NB4 (cell line): ENCODE results near the gene DLD.

Experiments
- DNase-seq: peaks from one replicate; pipeline ENCODE4 v3.0.0; 2010; ENCODE audit warnings: low read depth
- H3K4me3 ChIP-seq: one replicate; pipeline ENCODE4 v1.5.1; 2011; ENCODE audit warnings: mild to moderate bottlenecking, low read depth, low read length, moderate library complexity
- MYC ChIP-seq: IDR thresholded peaks from 2 replicates; pipeline ENCODE4 v1.6.1; 2011; ENCODE audit warnings: low read depth, low read length
- POLR2A ChIP-seq: IDR thresholded peaks from 2 replicates; pipeline ENCODE4 v1.6.1; 2011; ENCODE audit warnings: mild to moderate bottlenecking; ENCODE audit not compliant: insufficient read length; ENCODE audit errors: extremely low read depth
- TF ChIP-seq, protein P1 (sequence below): IDR thresholded peaks from 2 replicates; pipeline ENCODE4 v1.6.1; 2011; ENCODE audit warnings: low read depth, low read length
- TF ChIP-seq, protein P2 (sequence below): IDR thresholded peaks from one replicate; pipeline ENCODE4 v1.5.1; 2012; ENCODE audit warnings: low read depth, low read length

The DLD gene

DNA sequence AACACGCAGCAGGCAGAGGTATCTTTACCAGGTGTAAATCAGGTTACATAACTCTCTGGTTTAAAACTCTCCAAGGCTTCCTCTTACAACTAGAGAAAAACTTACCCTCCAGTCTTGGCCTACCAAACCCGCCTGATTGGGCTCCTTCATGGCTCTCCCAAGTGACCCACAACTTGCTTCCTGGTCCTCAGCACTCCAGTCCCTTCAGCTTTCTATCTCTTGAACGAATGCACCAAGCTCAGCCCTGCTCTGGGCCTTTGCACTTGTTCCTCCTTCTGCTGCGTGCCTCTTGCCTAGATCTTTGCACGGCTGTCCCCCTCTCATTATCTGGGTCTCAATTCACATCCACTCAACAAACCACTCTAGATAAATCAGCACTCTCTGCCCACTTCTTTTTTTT lies 32.7 kb upstream of the DLD start:
- TF ChIP-seq, protein P1, sequence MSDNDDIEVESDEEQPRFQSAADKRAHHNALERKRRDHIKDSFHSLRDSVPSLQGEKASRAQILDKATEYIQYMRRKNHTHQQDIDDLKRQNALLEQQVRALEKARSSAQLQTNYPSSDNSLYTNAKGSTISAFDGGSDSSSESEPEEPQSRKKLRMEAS: no peak
- no peak for TF ChIP-seq POLR2A
- TF ChIP-seq, protein P2, sequence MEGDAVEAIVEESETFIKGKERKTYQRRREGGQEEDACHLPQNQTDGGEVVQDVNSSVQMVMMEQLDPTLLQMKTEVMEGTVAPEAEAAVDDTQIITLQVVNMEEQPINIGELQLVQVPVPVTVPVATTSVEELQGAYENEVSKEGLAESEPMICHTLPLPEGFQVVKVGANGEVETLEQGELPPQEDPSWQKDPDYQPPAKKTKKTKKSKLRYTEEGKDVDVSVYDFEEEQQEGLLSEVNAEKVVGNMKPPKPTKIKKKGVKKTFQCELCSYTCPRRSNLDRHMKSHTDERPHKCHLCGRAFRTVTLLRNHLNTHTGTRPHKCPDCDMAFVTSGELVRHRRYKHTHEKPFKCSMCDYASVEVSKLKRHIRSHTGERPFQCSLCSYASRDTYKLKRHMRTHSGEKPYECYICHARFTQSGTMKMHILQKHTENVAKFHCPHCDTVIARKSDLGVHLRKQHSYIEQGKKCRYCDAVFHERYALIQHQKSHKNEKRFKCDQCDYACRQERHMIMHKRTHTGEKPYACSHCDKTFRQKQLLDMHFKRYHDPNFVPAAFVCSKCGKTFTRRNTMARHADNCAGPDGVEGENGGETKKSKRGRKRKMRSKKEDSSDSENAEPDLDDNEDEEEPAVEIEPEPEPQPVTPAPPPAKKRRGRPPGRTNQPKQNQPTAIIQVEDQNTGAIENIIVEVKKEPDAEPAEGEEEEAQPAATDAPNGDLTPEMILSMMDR: no peak
- TF ChIP-seq MYC: no peak
- H3K4me3 ChIP-seq: no peak overlapping the region
- DNase-seq: no peak

DNA sequence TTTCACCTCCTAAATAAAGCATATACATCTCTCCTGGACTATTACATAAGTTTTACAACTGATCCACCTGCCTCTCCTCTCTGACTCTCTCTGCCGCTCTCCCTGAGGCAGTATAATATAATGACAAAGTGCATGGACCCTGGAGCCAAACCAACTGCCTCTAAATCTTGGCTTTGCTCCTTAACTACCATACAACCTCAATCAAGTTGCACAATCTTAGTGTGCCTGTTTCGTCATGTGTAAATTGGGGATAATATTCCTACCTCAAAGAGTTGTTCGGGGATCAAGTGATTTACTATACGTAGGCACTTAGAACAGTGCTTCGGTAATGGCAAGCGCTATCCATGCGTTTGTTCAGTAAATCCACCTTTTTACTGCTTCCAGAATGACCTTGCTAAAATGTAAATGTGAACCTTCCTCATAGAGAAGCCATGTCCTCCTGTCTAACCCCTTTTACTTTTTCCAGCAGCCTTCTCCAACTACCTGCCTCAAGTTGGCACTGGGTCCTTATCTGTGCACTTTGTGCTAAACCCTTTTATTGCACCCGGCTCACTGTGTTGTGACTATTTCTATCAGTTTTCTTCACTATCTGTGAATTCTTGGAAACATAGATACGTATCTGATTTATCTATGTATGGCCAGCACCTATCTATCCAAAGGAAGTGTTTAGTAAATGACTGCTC lies 30.6 kb upstream of the DLD start:
- no peak overlapping the region for H3K4me3 ChIP-seq

DNA sequence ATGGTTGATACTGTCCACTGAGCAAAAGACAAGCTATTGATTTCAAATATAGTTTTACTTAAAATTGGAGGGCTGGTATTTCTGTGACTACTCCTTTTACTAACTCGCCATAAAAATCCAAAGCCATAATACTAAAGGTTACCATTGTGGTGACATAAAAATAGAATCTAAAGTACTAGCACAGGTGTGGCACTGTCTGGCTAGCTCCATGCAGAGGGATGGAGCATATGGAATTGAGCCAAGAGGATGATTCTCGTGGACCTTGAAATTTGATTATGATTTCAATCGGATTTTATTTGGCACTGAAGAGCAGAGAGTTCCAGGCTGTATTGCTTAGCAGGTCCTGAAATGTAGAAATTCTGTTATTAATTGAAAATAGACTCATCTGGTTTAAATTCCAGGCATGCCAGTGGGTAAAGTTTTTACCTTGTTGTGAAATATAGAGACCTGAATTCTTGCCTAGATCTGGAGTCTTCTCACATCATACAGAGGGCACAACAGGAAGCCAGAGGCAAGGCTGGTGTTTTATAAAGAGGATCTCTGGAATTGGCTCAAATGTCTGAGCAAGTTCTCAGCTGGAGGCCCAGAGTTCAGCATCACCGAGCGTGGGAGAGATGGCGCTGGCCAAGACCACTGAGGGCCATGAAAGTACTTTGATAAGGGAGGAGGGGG lies 29.9 kb upstream of the DLD start:
- TF ChIP-seq, protein P2: no peak
- TF ChIP-seq, protein P1: no peak
- TF ChIP-seq POLR2A: no peak
- no peak for TF ChIP-seq MYC
- no peak overlapping the region for H3K4me3 ChIP-seq
- no peak for DNase-seq

More for the DNA sequence above, 30.6 kb upstream of the DLD start:
- no peak for DNase-seq
- TF ChIP-seq, protein P2: no peak
- TF ChIP-seq POLR2A (no peak), MYC (no peak)
- TF ChIP-seq, protein P1: no peak

DNA sequence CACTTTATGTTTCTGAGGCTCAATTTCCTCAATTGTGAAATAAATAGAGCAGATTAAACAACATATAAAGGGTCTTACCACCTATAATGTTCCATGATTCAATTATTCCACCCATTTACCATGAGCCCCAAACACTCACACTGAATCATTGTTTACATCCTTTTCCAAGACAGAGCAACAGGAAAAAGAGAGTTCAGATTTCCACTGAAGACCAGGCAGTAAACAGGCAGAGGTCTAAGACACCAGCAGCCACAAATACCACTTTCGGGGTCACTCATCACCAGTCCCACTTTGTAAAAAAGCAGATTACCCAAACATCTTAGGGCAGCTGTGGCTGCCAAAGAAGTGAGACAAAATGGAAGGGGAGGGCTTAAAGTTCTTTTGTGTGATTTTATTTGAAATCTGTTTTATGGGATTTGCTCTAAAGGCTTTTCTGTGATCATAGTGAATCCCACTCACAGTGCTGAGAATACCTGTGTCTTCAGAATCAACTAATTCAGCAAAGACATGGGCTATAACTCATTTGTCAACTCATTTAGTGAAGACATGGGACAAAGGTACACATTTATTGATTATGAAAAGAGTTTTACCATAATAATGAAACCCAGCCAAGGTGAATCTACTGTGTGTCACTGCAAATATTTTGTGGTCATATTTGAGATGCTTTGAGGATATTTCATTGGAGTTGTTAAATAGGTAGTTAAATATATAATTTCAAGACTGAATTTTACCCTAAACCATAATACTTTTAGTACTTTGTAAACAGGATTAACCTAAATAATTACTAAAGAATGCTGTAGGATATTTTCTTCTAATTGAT lies 24.8 kb upstream of the DLD start:
- H3K4me3 ChIP-seq: no peak overlapping the region
- DNase-seq: no peak
- TF ChIP-seq POLR2A (no peak), MYC (no peak)
- TF ChIP-seq, protein P2: no peak
- TF ChIP-seq, protein P1: no peak

DNA sequence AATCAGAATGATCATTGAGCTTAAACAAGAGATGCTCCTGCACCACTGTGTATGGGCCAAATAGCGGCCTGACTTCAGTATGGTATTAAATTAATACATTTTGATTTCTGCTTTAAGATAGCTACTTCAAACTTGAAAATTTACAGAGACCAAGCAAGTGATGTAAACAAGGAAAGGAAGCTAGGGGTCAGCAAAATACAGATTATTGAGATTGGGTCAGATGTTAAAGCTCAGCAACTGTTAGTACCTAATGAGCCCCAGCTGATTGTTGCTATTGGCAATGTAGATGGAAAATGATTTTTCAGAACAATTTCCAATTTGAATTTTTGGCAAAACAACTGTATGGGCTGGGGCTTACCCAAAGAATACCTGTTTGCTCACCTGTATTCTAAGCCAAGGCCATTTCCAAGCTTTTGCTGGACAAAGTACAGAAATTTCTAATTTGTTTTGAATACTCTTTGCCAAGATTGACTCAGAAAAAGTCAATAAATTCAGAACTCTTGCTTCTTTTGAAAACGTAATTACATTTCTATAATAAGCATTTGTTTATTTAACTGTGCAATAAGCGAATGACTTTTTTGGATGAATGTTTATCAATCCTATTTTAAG lies 23.0 kb upstream of the DLD start:
- H3K4me3 ChIP-seq: no peak overlapping the region
- DNase-seq: no peak
- TF ChIP-seq, protein P1: no peak
- no peak for TF ChIP-seq POLR2A
- TF ChIP-seq MYC: no peak
- TF ChIP-seq, protein P2: no peak
